Pancreas (tissue), 10 donors: ENCODE results near the gene GDF11. TPM values are rescaled to one million over a fixed set of nuclear protein-coding genes. Genes with fewer than 3 reads are reported as not detected.

Experiments used
- ATAC-seq, 4 donors: fragments of 200-7000 bp; cut with Tn5 transposase; one replicate each; pipeline versions ENCODE4 v1.8.0 to v1.9.1; 2020; ENCODE audit warnings: mild to moderate bottlenecking in 4 of 4, moderate library complexity in 4 of 4
- DNase-seq, 6 donors: peaks; one replicate each; pipeline ENCODE4 v3.0.0-alpha.2; 2020
- FAIRE-seq: peaks from 2 replicates; lab custom pipeline; 2012; peaks lifted over from hg19 to GRCh38; lab: Jason Lieb, UNC
- H3K27ac ChIP-seq, 4 donors: fragments of 200-600 bp; sonication (generic); 1 replicate in 3 of 4; 2 replicates in 1 of 4; pipeline versions ENCODE4 v1.5.0 to v1.8.0; 2020
- H3K27me3 ChIP-seq, 4 donors: fragments of 200-600 bp; one replicate each; pipeline ENCODE4 v1.8.0; 2021
- H3K36me3 ChIP-seq, 3 donors: fragments of 200-600 bp; sonication (generic) in 1 of 3; one replicate each; pipeline versions ENCODE4 v1.5.0 to v1.8.0; 2020 to 2021
- H3K4me1 ChIP-seq, 3 donors: fragments of 200-600 bp; one replicate each; pipeline ENCODE4 v1.8.0; 2021
- H3K4me3 ChIP-seq, 4 donors: fragments of 200-600 bp; sonication (generic) in 2 of 4; one replicate each; pipeline versions ENCODE4 v1.5.0 to v1.8.0; 2020 to 2021
- H3K9me3 ChIP-seq, 4 donors: fragments of 200-600 bp; one replicate each; pipeline ENCODE4 v1.8.0; 2021
- WGBS, 2 donors: extraction: QIAGEN DNeasy Blood & Tissue Kit; methylation state at CpG; one replicate each; pipeline ENCODE4 v1.1.7; 2013; 5-methylcytosine and 5-hydroxymethylcytosine counted together
- intact Hi-C, 3 donors: fragments of 100-400 bp; cut with DNase I; formaldehyde crosslinking; loops; one replicate each; pipeline versions ENCODE4 v1.11.1 to v1.14.2; 2022
- polyA plus RNA-seq, 2 donors: library from polyadenylated mRNA; stranded (reverse); fragments of 200-250 nt; gene quantifications; one replicate each; pipeline ENCODE4 v1.2.3, GENCODE V29; 2013
- total RNA-seq, 6 donors: library from RNA; stranded (reverse); fragmentation: NEBNext Ultra II Directional in 4 of 6; extraction: Animal tissue kit (Norgen Biotek cat#: 25700) in 4 of 6; gene quantifications; one replicate each; pipeline versions ENCODE4 v1.2.1 to v1.2.4, GENCODE V29; 2021 to 2023
- TF ChIP-seq, protein P1 (sequence below), 4 donors: fragments of 200-600 bp; sonication (generic) in 3 of 4; IDR thresholded peaks; one replicate each; pipeline versions ENCODE4 v1.5.0 to v1.8.0; 2021; ENCODE audit warnings: antibody characterized with exemption in 4 of 4
- donor health status: healthy with polysubstance abuse.
- donor health status: DM: no; HTN: no; CAD: no; lungs with moderate emphysema.
- donor health status: DM: no; HTN: no; CAD: no.
- donor health status: control.
- donor health status: control.
- donor health status: Bipolar disorder and iron deficiency.
- donor health status: DM: yes; HTN: yes; CAD: no.
- donor health status: DM: no; HTN: no; CAD: no.
- donor health status: DM: no; HTN: no; CAD: no.
- donor health status: DM: yes; HTN: yes; CAD: no.

The GDF11 gene
- total and polyA plus RNA-seq, 8 donors: 0.91 to 3.5 (median 1.3) TPM

- Histone ChIP-seq H3K4me1 (peaks cover 0 to 4% (median 0%) of the 10 kb centered on the region in 3 donors), H3K27me3 (no peaks in the 10 kb centered on the region), H3K36me3 (no peaks in the 10 kb centered on the region), H3K9me3 (no peaks in the 10 kb centered on the region), H3K4me3 (no peak overlapping the region), H3K27ac (no peak overlapping the region)
- TF ChIP-seq, protein P1, sequence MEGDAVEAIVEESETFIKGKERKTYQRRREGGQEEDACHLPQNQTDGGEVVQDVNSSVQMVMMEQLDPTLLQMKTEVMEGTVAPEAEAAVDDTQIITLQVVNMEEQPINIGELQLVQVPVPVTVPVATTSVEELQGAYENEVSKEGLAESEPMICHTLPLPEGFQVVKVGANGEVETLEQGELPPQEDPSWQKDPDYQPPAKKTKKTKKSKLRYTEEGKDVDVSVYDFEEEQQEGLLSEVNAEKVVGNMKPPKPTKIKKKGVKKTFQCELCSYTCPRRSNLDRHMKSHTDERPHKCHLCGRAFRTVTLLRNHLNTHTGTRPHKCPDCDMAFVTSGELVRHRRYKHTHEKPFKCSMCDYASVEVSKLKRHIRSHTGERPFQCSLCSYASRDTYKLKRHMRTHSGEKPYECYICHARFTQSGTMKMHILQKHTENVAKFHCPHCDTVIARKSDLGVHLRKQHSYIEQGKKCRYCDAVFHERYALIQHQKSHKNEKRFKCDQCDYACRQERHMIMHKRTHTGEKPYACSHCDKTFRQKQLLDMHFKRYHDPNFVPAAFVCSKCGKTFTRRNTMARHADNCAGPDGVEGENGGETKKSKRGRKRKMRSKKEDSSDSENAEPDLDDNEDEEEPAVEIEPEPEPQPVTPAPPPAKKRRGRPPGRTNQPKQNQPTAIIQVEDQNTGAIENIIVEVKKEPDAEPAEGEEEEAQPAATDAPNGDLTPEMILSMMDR (IDR thresholded peaks at IDR 0.05): no peak
- 77 to 87% methylated on average over 6 of the region's 6 CpGs for WGBS, 2 donors
- ATAC-seq (no peak), FAIRE-seq (no peak), DNase-seq (no peak)
- intact Hi-C loops: no loop called here
Measured at GRCh38 chr12:55703901-55704761, 38.8 kb upstream of the GDF11 start.

GRCh38 chr12:55704824-55705718 is 37.9 kb upstream of the GDF11 start:
- no peak overlapping the region for H3K27ac ChIP-seq
- WGBS, 2 donors: 62 to 76% methylated on average over 9 of the region's 9 CpGs
- H3K4me1 ChIP-seq: peaks cover 0 to 4% (median 0%) of the 10 kb centered on the region in 3 donors
- DNase-seq (no peak), FAIRE-seq (no peak), ATAC-seq (no peak)
- no peaks in the 10 kb centered on the region for H3K27me3 ChIP-seq
- H3K36me3 ChIP-seq: no peaks in the 10 kb centered on the region
- intact Hi-C loops: no loop called here
- H3K4me3 ChIP-seq: no peak overlapping the region
- H3K9me3 ChIP-seq: no peaks in the 10 kb centered on the region
- TF ChIP-seq, protein P1 (IDR thresholded peaks at IDR 0.05): no peak

DNA sequence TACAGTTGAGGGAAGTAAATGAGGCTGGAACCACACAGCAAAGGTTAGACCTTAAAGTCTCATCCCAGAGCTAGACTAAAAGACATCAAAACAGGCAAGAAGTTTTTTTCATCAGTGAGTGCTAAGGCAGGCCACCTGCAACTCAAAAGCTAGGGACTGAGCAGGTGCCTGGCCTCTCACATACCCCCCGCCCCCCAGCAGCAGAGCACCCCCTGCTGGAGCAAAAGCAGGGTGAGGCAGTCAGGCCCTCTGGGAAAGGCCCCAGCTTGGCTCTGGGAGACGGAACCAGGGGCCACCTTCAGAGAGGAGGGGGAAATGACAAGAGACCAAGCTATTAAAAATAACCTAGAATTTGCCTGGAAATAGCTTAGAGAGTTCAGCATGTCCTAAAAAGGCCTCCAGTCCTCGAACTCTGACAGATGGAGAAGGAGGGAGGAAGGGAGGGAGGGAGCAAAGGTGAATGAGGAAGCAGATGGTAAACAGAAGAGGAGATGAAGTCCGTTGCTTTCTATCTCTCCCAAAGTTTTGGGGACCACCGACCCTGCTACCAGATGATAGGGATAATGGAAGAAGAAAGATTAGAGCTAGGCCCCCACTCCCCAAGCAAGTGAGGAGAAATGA is 37.0 kb upstream of the GDF11 start:
- peak overlapping the region in 1 of 4 donors; percentile 62 for H3K4me3 ChIP-seq
- intact Hi-C loops: no loop called here
- DNase-seq: no peak
- H3K36me3 ChIP-seq: no peaks in the 10 kb centered on the region
- no peaks in the 10 kb centered on the region for H3K27me3 ChIP-seq
- peaks cover 0 to 4% (median 0%) of the 10 kb centered on the region in 3 donors for H3K4me1 ChIP-seq
- no peak overlapping the region for H3K27ac ChIP-seq
- WGBS, 2 donors: 36 to 49% methylated on average over 5 of the region's 5 CpGs
- FAIRE-seq: no peak
- peak in 2 of 4 donors; percentile 17 to 21 for ATAC-seq
- TF ChIP-seq, protein P1 (IDR thresholded peaks at IDR 0.05): no peak
- H3K9me3 ChIP-seq: no peaks in the 10 kb centered on the region

- intact Hi-C loops: no loop called here
- H3K4me3 ChIP-seq: peak overlapping the region in 1 of 4 donors; percentile 62
- H3K27me3 ChIP-seq: no peaks in the 10 kb centered on the region
- 81 to 83% methylated on average over 2 of the region's 2 CpGs for WGBS, 2 donors
- ATAC-seq: no peak
- H3K9me3 ChIP-seq: no peaks in the 10 kb centered on the region
- H3K36me3 ChIP-seq: no peaks in the 10 kb centered on the region
- no peak for DNase-seq
- H3K4me1 ChIP-seq: peaks cover 0 to 4% (median 0%) of the 10 kb centered on the region in 3 donors
- TF ChIP-seq, protein P1 (IDR thresholded peaks at IDR 0.05): no peak
- no peak overlapping the region for H3K27ac ChIP-seq
- no peak for FAIRE-seq
Measured at GRCh38 chr12:55706568-55707218, 36.2 kb upstream of the GDF11 start.
